Left ventricle myocardium inferior (tissue), 1 donor: Measurements from ENCODE around the gene SMAP2. TPM values are rescaled to one million over a fixed set of nuclear protein-coding genes. Genes with fewer than 3 reads are reported as not detected.
A peak's percentile ranks its signal among the peaks of the same experiment; 100 is the strongest.

Source experiments
- DNase-seq: peaks from one replicate; pipeline ENCODE4 v3.0.0-alpha.2; 2020
- H3K27ac ChIP-seq: fragments of 200-600 bp; replicated peaks from 2 replicates; pipeline ENCODE4 v1.8.0; 2021
- H3K27me3 ChIP-seq: fragments of 200-600 bp; 2 replicates; pipeline ENCODE4 v1.8.0; 2021; ENCODE audit warnings: low read depth
- H3K36me3 ChIP-seq: fragments of 200-600 bp; 2 replicates; pipeline ENCODE4 v1.8.0; 2021
- H3K4me1 ChIP-seq: fragments of 200-600 bp; 2 replicates; pipeline ENCODE4 v1.8.0; 2021
- H3K4me3 ChIP-seq: fragments of 200-600 bp; 2 replicates; pipeline ENCODE4 v1.8.0; 2021; ENCODE audit warnings: mild to moderate bottlenecking, moderate library complexity
- H3K9me3 ChIP-seq: fragments of 200-600 bp; replicated peaks from 2 replicates; pipeline ENCODE4 v1.8.0; 2021
- intact Hi-C: fragments of 100-400 bp; cut with micrococcal nuclease; formaldehyde crosslinking; loops from one replicate; pipeline ENCODE4 v1.11.0; 2022
- total RNA-seq: library from RNA; stranded (reverse); fragmentation: NEBNext Ultra II Directional; extraction: Animal tissue kit (Norgen Biotek cat#: 25700); gene quantifications from one replicate; pipeline ENCODE4 v1.2.1, GENCODE V29; 2021
- TF ChIP-seq, protein P1 (sequence below): fragments of 200-600 bp; IDR thresholded peaks from 2 replicates; pipeline ENCODE4 v1.8.0; 2021; ENCODE audit warnings: antibody characterized with exemption, mild to moderate bottlenecking, borderline replicate concordance
- donor health status: DM: no; HTN: yes; CAD: no; lungs with severe emphysema.

SMAP2 gene
- total RNA-seq, 1 donor from 2014 or later, result 15.0 TPM

DNA sequence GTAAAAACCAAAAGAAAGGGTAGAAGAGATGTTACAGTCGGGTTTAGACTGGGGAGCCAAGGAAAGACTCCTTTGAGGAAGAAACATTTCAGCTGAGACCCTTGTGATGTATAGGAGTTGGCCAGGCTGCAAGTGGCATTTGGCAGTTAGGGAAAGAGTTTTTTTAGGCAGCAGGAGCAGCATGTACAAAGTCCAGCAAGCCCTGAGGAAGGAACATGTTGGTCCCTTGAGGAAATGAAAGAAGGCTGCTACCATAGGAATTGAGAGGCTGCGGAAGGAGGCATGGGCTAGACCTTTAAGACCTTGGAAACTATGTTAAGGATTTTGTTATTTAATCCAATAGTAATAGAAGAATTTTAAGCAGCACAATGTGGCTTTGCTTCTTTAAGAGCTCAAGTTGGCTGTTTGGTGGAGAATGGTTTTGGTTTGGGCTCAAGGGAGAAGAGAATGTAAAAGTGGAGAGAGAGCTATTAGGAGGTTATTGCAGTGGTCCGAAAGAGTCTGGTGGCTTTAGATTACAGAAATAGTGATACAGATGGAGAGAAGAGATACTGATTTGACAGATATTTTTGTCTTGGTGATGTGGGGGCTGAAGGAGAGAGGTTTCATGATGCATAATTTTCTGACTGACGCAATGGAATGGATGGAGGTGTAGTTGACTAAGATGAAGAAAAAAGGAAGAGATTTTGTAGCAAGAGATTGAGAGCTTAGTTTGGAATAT is 26.6 kb downstream of the SMAP2 start:
- Histone ChIP-seq H3K4me3 (no peak overlapping the region), H3K27ac (peak overlapping the region; percentile 2), H3K27me3 (no peaks in the 10 kb centered on the region), H3K9me3 (no peaks in the 10 kb centered on the region), H3K36me3 (no peaks in the 10 kb centered on the region), H3K4me1 (peaks cover 12% of the 10 kb centered on the region)
- no peak for DNase-seq
- intact Hi-C loops, result loop anchor here (10.0 kb wide), 2 partner anchors 55 to 255 kb away; no protein-coding TSS in a partner anchor
- TF ChIP-seq, protein P1, sequence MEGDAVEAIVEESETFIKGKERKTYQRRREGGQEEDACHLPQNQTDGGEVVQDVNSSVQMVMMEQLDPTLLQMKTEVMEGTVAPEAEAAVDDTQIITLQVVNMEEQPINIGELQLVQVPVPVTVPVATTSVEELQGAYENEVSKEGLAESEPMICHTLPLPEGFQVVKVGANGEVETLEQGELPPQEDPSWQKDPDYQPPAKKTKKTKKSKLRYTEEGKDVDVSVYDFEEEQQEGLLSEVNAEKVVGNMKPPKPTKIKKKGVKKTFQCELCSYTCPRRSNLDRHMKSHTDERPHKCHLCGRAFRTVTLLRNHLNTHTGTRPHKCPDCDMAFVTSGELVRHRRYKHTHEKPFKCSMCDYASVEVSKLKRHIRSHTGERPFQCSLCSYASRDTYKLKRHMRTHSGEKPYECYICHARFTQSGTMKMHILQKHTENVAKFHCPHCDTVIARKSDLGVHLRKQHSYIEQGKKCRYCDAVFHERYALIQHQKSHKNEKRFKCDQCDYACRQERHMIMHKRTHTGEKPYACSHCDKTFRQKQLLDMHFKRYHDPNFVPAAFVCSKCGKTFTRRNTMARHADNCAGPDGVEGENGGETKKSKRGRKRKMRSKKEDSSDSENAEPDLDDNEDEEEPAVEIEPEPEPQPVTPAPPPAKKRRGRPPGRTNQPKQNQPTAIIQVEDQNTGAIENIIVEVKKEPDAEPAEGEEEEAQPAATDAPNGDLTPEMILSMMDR, result no peak

DNA sequence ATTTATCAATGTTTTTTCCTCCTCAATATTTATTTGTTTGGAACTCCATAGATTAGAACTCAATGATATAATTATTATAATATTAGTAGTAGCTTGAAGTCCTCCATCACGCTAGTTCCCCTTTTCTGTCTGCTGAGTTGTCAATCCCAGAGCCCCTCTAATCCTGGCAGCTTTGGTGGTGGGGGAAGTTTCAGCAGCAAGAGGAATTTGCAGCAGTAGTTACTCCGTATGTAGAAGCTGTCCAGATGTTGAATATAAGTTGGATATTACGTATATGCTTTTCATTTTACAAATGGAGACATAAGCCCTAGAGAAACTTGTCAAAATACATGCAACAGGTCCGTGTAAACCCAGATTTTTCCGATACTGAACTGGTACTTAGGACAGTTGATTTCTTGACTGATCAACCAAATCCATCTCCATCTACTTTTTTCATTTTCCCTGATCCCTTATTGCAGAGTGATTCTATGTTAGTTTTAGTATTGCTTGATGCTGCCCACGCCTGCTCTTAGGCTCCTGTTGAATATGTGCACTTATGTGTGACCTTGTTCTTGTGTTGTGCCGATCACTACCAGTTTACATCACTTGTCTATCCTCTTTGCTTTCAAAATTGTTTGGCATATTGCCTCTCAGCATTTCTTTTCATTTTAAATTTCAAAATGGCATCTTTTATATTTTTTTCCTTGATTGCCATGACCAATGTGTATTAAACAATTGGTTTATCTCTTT is 28.1 kb downstream of the SMAP2 start:
- Histone ChIP-seq H3K36me3 (no peaks in the 10 kb centered on the region), H3K4me3 (no peak overlapping the region), H3K4me1 (peaks cover 12% of the 10 kb centered on the region), H3K27ac (no peak overlapping the region), H3K9me3 (no peaks in the 10 kb centered on the region), H3K27me3 (no peaks in the 10 kb centered on the region)
- no peak for DNase-seq
- intact Hi-C loops, result loop anchor here (10.0 kb wide), 2 partner anchors 57 to 257 kb away; no protein-coding TSS in a partner anchor
- TF ChIP-seq, protein P1, result no peak

DNA sequence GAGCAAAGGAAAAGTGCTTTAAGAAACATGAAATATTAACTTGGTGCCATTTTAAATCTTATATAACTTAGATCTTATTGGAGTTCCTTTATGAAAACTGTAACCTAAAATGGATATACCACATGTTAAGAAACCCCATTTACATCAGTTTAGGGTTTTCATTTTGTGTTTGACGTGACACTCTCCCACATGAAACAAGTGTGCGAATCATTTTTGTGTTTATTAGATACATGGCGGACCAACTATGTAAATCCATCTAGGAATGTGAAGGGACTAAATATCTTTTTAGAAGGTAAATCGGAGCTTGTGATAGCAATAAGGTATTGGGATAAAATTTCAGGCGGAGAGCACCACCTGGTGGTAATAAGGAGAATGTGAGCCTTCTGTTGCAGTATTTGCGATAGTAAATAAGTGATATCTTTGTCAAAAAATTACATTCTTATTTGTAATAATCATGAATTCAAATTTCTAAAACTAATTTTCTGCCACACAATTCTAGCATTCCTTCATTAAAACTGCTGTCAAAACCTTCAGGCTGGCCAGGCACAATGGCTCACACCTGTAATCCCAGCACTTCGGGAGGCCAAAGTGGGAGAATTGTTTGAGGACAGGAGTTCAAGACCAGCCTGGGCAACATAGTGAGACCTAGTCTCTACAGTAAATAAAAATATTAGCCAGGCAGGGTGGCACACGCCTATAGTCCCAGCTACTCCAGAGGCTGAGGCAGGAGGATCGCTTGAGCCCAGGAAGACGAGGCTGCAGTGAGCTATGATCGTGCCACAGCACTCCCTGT is 31.3 kb downstream of the SMAP2 start:
- no peaks in the 10 kb centered on the region for H3K27me3 ChIP-seq
- H3K36me3 ChIP-seq, result no peaks in the 10 kb centered on the region
- H3K27ac ChIP-seq, result no peak overlapping the region
- peaks cover 6% of the 10 kb centered on the region for H3K4me1 ChIP-seq
- DNase-seq, result no peak
- TF ChIP-seq, protein P1, result peak; percentile 92
- no peaks in the 10 kb centered on the region for H3K9me3 ChIP-seq
- intact Hi-C loops, result loop anchor here (10.0 kb wide), 2 partner anchors 60 to 260 kb away; no protein-coding TSS in a partner anchor
- no peak overlapping the region for H3K4me3 ChIP-seq

DNA sequence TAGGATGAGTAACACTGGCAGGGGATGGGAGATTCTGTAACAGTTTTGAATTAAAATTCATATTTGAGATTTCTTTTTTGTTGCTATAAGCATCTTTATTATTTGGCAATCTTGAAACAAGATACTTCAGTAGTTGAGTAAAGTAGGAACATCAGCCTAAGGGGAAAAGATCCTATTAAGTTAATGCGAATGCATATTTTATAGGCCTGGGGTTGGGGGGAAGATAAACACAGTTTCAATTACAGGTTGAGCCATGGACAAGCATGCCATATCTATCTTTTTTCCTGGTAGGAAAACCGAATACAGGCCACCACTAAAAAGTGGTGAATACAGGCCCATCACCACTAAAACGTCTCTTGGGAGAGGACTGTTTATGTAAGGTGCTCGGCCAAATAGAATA is 32.3 kb downstream of the SMAP2 start:
- intact Hi-C loops, result loop anchor here (10.0 kb wide), 2 partner anchors 61 to 261 kb away; no protein-coding TSS in a partner anchor
- no peaks in the 10 kb centered on the region for H3K9me3 ChIP-seq
- no peak overlapping the region for H3K4me3 ChIP-seq
- H3K4me1 ChIP-seq, result peaks cover 5% of the 10 kb centered on the region
- TF ChIP-seq, protein P1, result no peak
- DNase-seq, result no peak
- H3K36me3 ChIP-seq, result no peaks in the 10 kb centered on the region
- H3K27ac ChIP-seq, result no peak overlapping the region
- no peaks in the 10 kb centered on the region for H3K27me3 ChIP-seq

DNA sequence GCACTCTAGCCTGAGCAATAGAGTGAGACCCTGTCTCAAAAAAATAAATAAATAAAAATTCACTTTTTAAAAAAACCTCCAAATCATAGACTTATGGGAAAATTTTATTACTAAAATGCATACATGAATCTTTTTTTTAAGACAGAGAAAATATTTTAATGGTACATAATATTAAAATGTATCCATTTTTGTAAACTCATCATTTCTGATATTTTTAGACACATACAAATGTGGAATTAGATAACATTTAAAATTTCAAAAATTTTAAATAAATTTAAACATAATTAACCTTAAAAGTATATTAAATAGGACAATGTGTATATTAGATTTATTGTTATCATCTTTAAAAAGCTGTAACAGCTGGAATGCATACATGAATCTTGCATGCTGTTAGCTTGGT is 33.9 kb downstream of the SMAP2 start:
- TF ChIP-seq, protein P1, result no peak
- Histone ChIP-seq H3K27me3 (no peaks in the 10 kb centered on the region), H3K27ac (no peak overlapping the region), H3K36me3 (no peaks in the 10 kb centered on the region), H3K9me3 (no peaks in the 10 kb centered on the region), H3K4me3 (no peak overlapping the region), H3K4me1 (peaks cover 16% of the 10 kb centered on the region)
- intact Hi-C loops, result loop anchor here (10.0 kb wide), 2 partner anchors 63 to 263 kb away; no protein-coding TSS in a partner anchor
- DNase-seq, result no peak
